Endothelial cell of hepatic sinusoid (primary cell): ENCODE data around the gene CDKN2AIP.

ENCODE experiments used
- in situ Hi-C: cut with HindIII; loops from 2 replicates; pipeline ENCODE4 v1.10.0; 2017; ENCODE audit warnings: low sequenced_read_pairs

The CDKN2AIP gene, protein sequence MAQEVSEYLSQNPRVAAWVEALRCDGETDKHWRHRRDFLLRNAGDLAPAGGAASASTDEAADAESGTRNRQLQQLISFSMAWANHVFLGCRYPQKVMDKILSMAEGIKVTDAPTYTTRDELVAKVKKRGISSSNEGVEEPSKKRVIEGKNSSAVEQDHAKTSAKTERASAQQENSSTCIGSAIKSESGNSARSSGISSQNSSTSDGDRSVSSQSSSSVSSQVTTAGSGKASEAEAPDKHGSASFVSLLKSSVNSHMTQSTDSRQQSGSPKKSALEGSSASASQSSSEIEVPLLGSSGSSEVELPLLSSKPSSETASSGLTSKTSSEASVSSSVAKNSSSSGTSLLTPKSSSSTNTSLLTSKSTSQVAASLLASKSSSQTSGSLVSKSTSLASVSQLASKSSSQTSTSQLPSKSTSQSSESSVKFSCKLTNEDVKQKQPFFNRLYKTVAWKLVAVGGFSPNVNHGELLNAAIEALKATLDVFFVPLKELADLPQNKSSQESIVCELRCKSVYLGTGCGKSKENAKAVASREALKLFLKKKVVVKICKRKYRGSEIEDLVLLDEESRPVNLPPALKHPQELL

DNA sequence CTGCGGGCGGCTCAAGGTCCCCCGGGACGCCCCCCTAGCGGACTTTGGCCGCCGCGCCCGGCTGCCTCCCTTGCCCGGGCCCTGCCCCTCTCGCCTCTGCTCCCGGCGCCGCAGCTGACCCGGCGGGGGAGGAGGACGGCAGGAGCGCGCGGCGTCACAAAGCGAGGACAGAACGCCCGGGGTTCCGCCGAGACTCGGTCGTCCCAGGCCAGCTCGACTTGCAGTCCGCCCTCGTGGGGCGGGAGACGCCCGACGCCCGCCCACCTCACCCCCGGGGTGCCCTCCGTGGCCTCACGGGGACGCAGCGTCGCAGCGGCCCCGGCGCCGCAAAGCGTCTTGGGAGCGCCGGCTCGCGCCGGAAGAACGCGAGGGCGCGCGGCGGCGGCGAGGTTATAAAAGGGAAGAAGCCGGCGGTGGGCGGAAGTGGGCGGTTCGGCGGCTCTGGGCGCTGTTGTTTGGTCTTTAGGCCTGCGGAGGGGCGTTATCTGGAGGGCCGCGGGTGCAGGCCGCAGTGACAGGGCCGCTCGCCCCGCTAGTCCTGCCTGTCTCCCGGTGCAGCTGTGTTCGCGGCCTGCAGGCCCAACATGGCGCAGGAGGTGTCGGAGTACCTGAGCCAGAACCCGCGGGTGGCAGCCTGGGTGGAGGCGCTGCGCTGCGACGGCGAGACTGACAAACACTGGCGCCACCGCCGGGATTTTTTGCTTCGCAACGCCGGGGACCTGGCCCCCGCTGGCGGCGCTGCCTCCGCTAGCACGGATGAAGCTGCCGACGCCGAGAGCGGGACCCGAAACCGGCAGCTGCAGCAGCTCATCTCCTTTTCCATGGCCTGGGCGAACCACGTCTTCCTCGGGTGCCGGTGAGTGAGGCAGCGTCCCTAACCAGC, at the start of gene CDKN2AIP:
Gene CDKN2AIP, plus strand, starts transcription at position 423 of the 883 bp plus-strand sequence. Its CDS starts 162 bp downstream, at position 585.
- in situ Hi-C loops = loop anchor here (5.0 kb wide), 1 partner anchor 68 kb away; no protein-coding TSS in a partner anchor

DNA sequence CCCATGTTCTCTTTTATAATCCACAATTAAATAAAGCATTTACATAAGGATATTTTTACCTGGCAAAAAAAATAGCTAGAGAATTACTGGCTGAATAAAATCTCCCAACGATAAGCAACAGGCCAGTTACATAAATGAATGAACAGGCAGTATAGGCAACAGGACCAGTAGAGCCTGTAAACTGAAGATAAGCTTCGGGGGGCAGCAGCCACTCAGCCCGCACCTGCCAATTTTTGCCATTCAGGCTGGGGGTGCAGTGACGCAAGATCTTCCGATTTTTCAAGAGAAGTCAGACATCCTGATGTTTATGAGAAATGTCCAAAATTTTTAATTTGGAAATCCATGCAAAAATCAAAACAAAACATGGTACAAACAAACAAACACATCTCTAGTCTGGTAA, 49.0 kb upstream of the CDKN2AIP start:
- in situ Hi-C loops = no loop called here

DNA sequence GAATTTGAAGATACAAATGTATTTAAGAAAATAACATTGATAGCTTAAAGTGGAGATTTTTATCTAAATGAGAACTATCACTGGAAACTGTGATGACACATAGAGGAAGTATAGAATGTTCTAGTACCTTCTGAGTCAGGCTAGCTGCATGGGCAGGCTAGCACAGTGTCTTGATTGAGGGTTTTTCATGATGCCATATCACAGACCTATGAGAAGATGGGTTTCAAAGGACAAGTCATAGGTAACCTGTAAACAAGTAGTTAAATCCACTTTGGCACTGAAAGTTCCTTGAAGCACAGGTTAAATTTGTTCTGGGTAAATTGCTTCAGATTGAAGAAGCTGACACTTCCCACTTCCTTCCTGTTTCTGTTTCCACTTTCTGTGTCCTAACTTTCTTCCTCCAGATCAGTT, 48.2 kb upstream of the CDKN2AIP start:
- in situ Hi-C loops = no loop called here

DNA sequence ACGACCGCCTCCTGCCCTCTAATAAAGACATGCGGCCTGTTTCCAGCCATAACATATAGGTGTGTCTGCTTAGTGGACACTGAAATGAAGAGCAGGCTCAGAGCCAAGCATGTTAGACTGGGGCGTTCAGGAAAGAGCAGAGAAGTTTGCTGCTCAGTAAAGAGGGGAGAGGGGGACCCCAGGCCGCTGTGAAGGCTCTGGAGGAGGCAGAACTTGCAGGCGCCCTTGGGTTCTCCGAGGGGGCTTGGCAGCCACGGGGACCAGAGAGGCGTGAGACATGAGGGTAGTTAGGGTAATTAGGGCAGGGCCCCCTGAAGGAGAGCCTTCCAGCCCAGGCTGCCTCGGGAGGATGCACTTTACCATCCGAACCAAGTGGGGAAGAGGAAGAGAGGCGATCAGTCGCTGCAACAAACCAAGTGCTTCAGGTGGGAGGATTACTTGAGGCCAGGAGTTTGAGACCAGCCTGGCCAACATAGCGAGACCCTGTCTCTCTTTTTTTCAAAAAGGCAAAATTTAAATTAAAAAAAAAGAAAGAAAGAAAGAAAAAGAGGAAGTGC, 46.6 kb upstream of the CDKN2AIP start:
- in situ Hi-C loops = no loop called here

DNA sequence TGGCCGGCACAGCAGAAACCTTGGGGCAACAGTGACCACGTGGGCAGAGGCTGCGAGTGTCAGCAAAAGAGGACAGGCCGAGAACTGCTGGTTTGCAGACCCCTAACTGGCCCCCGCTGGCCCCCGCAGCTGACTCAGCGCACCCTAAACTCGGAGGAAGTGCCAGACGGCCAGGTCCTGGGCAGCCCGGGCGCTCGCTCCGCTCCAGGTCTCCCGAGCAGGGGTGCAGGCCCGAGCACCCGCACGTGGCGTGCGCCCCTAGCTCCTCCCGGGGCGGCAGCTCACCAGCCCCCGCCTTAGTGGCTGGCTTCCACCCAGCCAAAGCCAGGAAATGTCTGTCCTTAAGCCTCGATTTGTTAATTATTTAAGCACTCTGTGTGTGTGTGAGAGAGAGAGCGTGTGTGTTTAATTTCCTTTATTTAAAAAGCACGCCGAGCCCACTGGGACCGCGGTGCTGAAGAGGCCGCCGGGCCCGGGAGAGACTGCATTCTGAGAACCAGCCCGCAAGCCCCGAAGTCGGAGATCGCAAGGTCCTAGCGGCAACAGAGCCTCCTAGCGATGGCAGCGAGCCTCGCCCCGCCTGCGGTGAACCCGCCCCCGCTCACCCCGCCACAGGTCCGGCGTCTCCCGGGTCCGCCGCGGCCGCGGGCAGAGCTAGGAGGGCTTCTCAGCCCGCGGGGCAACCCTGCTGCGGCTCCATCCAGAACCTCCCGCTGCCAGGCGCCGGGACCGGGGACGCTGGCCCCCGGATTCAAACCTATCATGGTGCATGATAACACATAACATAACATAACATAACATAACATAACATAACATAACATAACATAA, 45.9 kb upstream of the CDKN2AIP start:
- in situ Hi-C loops = no loop called here

DNA sequence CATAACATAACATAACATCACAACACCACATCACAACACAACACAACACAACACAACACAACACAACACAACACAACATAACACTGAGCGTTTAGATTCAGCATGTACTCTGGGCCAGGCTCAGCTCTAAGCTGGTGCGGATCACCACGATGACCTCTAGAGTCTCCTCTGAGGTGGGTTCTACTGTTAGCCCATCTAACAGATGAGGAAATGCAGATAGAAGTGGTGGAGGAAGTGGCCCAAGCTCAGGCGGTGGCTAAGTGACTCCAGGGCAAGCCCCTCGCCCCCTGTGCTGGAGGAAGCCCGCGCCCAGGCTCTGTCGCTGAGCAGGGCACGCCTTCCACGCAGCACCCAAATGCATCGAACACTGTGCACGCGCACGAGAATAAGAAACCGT, 45.3 kb upstream of the CDKN2AIP start:
- in situ Hi-C loops = no loop called here

DNA sequence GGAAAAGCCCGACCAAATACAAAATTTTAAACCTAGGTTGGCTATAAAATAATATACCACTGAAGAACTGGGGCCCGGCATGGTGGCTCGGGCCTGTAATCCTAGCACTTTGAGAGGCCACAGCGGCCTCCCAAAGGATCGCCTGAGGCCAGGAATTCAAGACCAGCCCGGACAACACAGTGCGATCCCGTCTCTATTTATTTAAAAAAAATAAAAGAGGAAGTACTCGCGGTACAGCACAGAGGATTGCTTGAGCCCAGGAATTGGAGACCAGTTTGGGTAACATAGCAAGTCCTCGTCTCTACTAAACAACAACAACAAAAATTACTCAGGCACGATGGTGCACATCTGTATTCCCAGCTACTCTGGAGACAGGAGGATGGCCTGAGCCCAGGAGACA, 44.8 kb upstream of the CDKN2AIP start:
- in situ Hi-C loops = no loop called here

DNA sequence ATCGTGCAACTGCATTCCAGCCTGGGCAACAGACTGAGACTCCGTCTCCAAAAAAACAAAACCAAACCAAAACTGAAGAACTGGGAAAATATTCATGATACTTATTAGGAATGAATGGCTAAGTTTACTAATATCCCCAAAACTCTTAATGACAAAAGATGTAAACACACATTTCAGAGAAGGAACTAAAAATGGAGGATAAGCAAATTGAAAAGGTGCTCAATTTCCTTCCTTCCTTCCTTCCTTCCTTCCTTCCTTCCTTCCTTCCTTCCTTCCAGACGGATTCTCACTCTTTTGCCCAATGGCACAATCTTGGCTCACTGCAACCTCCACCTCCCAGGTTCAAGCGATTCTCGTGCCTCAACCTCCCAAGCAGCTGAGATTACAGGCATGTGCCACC, 44.4 kb upstream of the CDKN2AIP start:
- in situ Hi-C loops = no loop called here

DNA sequence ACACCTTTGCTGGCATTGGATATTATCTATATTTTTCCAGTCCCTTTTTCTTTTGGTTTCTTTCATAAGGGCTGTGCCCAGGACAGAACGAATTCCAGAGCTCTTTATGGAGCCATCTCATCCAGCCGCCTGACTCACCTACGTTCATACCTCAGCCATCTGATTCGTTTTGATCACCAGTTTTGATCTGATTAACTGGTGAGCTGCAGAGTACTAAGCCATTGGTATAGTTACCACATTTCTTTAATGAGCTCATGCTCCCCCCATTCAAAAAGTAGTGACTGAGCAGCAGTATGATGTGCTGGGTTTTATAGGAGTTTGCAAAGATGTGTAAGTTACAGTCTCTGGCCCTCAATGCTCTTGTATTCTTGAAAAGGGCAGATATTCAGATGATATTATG, 43.0 kb upstream of the CDKN2AIP start:
- in situ Hi-C loops = no loop called here

DNA sequence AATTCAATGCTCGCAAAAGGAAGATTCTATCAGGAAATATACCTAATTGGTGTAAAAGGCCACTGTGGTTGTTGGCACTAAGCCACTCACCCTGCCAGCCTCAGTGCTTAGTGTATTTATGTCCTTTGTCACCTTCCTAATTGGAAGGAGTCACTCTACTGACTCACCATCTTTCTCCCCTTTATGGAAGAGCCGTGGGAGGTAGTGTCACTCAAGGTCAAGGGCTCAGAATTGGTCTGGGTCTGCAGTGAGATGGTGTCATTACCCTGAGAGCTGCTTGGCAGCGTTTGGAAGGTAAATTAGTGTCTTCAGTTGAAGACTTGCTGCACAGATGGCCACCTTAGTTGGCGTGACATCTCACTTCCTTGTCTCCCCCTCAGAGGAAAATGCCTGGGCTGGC, 41.7 kb upstream of the CDKN2AIP start:
- in situ Hi-C loops = no loop called here

DNA sequence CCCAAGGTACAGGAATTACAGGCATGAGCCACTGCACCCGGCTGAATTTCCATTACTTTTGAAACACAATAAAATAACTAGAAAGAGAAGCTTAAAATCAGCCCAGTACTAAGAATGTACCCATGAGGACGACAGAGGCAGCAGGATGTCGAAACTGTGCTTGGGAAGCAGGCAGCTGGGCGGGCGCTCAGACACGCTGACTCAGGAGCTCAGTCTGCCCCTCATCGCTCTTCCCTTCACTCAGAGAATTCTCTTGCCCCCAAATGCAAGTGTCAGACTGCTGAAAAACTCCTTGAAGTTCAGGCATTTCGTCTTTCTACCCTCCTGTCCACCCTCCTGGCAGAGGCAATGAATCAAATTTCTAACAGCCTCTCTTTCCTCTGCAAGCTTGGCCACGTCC, 41.0 kb upstream of the CDKN2AIP start:
- in situ Hi-C loops = no loop called here

DNA sequence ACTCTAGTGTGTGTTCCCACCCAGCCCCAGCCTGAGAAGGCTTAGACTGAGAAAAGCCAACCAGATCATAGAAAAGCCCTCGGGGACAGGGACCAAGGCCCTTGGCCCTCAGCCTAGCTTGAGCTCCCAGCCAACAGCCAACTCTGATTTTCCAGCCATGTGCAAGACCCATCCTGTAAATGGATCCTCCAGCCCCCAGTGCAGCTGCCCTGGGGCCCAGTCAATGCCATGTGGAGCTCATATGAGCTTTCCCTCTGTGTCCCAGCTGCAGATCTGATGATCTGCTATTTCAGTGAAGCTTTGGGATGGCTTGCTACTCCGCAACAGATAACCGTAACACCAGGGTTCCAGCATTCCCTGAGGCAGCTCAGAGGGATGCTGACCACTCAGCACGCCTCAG, 40.5 kb upstream of the CDKN2AIP start:
- in situ Hi-C loops = no loop called here

DNA sequence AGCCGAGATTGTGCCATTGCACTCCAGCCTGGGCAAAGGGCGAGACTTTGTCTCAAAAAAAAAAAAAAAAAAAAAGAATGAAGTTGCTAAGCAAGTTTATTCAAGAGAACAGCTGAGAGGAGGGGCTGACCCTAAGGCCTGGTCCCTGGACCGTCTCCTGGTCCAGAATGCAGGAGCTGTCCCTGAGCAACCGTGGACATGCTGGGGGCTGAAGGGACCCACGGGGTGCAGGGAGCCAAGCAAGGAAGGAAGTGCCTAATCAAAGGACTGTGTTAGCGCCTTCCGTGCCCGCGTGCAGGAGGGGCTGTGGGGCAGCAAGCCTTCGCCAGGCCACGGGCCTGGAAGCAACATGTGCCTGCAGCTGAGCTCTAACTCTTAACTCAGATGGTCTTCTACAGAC, 39.1 kb upstream of the CDKN2AIP start:
- in situ Hi-C loops = no loop called here

DNA sequence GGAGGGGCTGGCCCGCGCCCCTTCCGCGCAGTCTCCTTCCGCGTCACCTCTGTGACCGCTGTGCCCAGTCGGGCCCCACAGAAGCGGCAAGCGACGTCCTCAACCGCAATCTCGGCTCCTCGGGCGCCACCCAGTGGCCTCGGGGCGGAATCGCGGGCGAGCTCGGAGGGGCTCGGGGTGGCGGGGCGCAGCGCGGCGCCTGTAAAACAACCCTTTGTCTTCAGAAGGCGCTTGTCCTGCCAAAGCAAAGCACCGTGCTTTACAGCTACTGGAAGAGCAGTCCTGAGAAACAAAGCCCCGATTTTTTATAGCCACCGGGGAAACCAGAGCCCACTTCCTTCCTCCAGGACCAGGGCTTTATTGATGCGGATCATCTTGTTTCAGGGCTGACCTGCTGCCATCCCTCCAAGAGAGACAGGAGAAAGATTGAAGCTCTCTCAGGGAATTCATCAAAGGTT, 37.3 kb upstream of the CDKN2AIP start:
- in situ Hi-C loops = no loop called here

DNA sequence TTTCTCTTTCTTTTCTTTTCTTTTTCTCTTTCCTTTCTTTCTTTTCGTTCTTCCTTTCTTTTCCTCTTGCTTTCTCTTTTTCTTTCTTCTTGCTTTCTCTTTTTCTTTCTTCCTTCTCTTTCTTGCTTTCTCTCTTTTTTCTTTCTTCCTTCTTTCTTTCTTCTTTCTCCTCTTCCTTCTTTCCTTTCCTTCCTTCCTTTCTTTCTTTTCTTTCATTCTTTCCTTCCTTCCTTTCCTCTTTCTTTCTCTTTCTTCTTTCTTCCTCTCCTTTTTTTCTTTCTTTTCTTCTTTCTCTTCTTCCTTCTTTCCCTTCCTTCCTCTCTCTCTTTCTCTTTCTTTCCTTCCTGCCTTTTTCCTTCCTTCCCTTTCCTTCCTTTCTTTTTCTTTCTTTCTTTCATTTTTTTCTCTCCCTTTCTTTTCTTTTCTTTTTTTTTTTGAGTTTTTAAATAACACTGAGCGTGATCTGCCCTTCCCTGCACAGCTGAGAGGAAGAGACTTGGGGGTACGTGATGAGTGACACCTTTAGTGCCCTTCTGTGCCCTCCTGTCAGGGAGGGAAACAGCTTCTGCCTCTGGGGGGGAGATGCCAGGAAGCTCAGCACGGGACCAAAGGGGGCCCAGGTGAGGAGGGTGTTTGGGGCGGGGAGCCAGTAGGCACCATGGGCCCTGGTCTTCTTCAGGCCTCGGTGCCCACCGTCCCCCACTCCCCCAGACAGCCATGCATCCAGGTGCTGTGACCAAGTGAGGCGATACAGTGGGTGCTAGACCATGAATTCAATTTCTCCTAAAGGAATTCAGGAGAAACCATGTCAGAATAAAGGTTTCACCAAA, 36.6 kb upstream of the CDKN2AIP start:
- in situ Hi-C loops = no loop called here

DNA sequence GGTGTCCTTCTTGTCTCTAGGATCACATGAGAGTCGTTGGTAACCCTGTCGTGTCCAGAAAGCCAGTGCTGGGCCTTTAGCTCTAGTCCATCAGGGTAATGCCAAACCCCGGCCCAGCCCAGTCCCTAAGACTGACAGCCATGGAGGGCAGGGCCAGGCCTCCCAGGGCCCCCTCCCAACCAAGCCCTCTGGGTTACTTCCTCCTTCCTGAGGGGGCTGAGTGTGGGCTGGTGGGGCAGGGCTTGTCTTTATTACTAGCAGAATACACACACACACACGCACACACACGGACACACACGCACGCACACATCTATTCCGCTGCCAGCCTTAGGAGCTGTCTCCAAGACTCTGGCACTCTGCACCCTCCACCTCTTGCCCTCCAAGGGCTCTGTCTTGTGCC, 35.6 kb upstream of the CDKN2AIP start:
- in situ Hi-C loops = no loop called here

DNA sequence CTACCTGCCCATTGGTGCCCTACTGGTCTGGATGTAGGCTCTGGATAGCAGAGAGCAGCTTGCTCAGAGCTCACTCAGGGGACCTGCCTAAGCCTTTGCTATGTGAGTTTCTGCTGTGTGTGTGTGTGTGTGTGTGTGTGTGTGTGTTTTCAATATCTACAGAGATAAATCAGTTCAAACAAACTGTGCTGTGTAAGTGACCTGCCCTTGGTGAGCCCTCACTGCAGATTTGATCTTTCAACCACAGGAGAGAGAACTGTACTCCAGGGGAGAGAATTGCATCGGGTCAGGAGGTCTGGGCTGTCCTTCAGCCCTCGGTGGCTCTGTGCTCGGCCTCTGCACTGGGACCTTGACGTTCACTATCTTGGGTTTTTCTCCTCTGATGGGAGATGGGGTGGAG, 35.0 kb upstream of the CDKN2AIP start:
- in situ Hi-C loops = no loop called here

DNA sequence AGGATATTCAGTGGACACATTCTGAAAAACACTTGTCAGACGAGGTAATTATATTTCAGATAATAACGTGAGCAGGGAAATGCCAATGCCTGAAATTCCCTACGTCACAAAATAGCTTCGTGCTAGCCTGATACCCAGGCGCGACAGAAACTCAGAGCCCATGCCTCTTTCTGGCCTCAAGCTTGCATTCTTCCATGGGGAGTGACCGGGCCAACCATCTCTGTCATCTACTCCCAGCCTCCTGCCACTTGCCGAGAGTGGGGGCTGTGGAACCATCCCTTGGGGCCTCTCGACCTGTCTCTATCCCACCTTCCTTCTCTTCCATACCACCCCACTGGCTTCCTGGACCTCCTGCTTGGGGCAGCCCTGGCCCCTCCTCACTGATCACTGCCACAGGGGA, 34.5 kb upstream of the CDKN2AIP start:
- in situ Hi-C loops = no loop called here

DNA sequence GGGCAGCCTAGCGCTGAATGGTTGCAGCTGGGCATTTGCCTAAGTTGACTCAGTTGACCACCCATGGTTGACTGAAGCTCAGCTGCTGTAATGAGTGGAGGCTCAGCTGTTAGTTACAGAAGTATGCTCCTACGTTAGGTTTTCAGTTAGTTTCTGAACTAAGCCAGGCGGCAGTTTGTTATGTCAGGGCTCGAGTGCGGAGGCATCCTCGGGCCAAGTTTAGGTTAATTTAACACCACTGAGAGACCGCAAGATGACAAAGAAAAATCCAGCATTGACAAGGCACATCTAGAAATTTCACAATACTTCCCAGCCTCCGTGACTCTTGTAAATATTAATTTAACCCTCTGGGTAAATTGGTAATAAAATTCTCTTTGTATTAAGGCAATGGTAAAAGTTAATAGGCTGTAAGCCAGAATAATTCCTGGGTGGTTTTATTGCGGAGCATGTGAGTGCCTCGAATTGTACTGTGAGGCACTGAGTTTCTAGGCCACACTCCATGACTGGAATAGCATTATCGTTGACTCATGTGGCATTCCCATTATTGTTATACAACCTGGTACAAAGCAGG, 33.1 kb upstream of the CDKN2AIP start:
- in situ Hi-C loops = no loop called here
